K562 (cell line): ENCODE data around the gene BNIP1. TPM values are rescaled to one million over a fixed set of nuclear protein-coding genes. Genes with fewer than 3 reads are reported as not detected.

Experiments
- ATAC-seq: fragments of 200-7000 bp; cut with Tn5 transposase; 3 replicates; pipeline ENCODE4 v1.9.1; 2020; ENCODE audit warnings: moderate library complexity
- BruUV-seq: library from RNA; stranded (reverse); fragments of 400-500 nt; replicated peaks from 2 replicates; lab custom pipeline; 2021; lab: Mats Ljungman, UMichigan
- CTCF ChIA-PET: fragments of 300-600 bp; formaldehyde crosslinking; extraction: SDS; loops from one replicate; lab custom pipeline; 2021; ENCODE audit warnings: low intra/inter-chr PET ratio; lab: Yijun Ruan, JAX
- POLR2A ChIA-PET: fragments of 300-600, 350-650 bp; sonication (Branson Sonifier 250); formaldehyde crosslinking; extraction: SDS; loops from one replicate; lab custom pipeline; 2021; ENCODE audit warnings: antibody characterized with exemption, inconsistent platforms; lab: Yijun Ruan, JAX
- DNase-seq, 4 experiments: peaks; one replicate each; pipeline versions ENCODE4 v3.0.0 to v3.0.0-alpha.2; 2011 to 2018; ENCODE audit warnings: low spot score in 3 of 4, mixed read lengths in 3 of 4; ENCODE audit errors: extremely low read depth in 1 of 4
- FAIRE-seq: peaks from 2 replicates; lab custom pipeline; 2011; peaks lifted over from hg19 to GRCh38; lab: Jason Lieb, UNC
- H2AFZ ChIP-seq: 2 replicates; pipeline ENCODE4 v1.6.0; 2011; ENCODE audit warnings: low read depth, low read length, control low read depth, inconsistent platforms
- H3K27ac ChIP-seq: fragments of 200-600 bp; 3 replicates; pipeline ENCODE4 v1.8.0; 2011; ENCODE audit warnings: low read depth, mild to moderate bottlenecking, control low read depth, inconsistent platforms, low read length, moderate library complexity, mixed read lengths; ENCODE audit errors: extremely low read depth
- H3K27me3 ChIP-seq, 2 experiments: fragments of 300-600 bp in 1 of 2; 2 replicates in 1 of 2; 3 replicates in 1 of 2; pipeline versions ENCODE4 v1.6.0 to v1.8.0; 2011; ENCODE audit warnings: inconsistent platforms in 2 of 2, low read length in 2 of 2, mild to moderate bottlenecking in 1 of 2, mixed read lengths in 1 of 2, moderate library complexity in 1 of 2; ENCODE audit not compliant: control insufficient read depth in 2 of 2, insufficient read depth in 2 of 2
- H3K36me3 ChIP-seq: fragments of 300-600 bp; 3 replicates; pipeline ENCODE4 v1.8.0; 2011; ENCODE audit warnings: mild to moderate bottlenecking, low read length, inconsistent platforms; ENCODE audit not compliant: control insufficient read depth, insufficient read depth
- H3K4me1 ChIP-seq, 2 experiments: fragments of 200-600 bp in 1 of 2; replicated peaks in 1 of 2; 2 replicates in 1 of 2; 3 replicates in 1 of 2; pipeline versions ENCODE4 v1.5.1 to v1.8.0; 2011; ENCODE audit warnings: inconsistent platforms in 2 of 2, low read length in 2 of 2, mild to moderate bottlenecking in 1 of 2, mixed read lengths in 1 of 2, moderate library complexity in 1 of 2; ENCODE audit not compliant: control insufficient read depth in 2 of 2, insufficient read depth in 2 of 2
- H3K4me2 ChIP-seq: 2 replicates; pipeline ENCODE4 v1.6.1; 2011; ENCODE audit warnings: low read length, control low read depth, inconsistent platforms, mixed read lengths; ENCODE audit not compliant: insufficient read depth
- H3K4me3 ChIP-seq: fragments of 200-600 bp; sonication (generic), shearing (Covaris generic); 2 replicates; pipeline ENCODE4 v1.5.1; 2016; ENCODE audit warnings: control low read depth, inconsistent platforms
- H3K79me2 ChIP-seq: fragments of 200-600 bp; 3 replicates; pipeline ENCODE4 v1.8.0; 2011; ENCODE audit warnings: low read length, inconsistent platforms; ENCODE audit not compliant: control insufficient read depth, insufficient read depth
- H3K9ac ChIP-seq, 2 experiments: 2 replicates each; pipeline versions ENCODE4 v1.6.0 to v1.6.1; 2011; ENCODE audit warnings: low read depth in 2 of 2, low read length in 2 of 2, control low read depth in 1 of 2, inconsistent platforms in 1 of 2, mild to moderate bottlenecking in 1 of 2, mixed read lengths in 1 of 2; ENCODE audit not compliant: insufficient read depth in 1 of 2
- H3K9me1 ChIP-seq: one replicate; pipeline ENCODE4 v1.6.0; 2011; ENCODE audit warnings: inconsistent platforms, mild to moderate bottlenecking, low read length, moderate library complexity; ENCODE audit not compliant: control insufficient read depth, insufficient read depth
- H3K9me3 ChIP-seq: replicated peaks from 2 replicates; pipeline ENCODE4 v1.5.1; 2011; ENCODE audit warnings: low read depth, low read length, inconsistent platforms; ENCODE audit not compliant: control insufficient read depth, insufficient read depth
- H4K20me1 ChIP-seq: replicated peaks from 2 replicates; pipeline ENCODE4 v1.6.1; 2011; ENCODE audit warnings: low read length, inconsistent platforms, mixed read lengths; ENCODE audit not compliant: control insufficient read depth, insufficient read depth
- ARID2 ChIP-seq: fragments of 450-650 bp; IDR thresholded peaks from 2 replicates; pipeline ENCODE4 v1.6.1; 2017; ENCODE audit warnings: antibody characterized with exemption, mild to moderate bottlenecking
- CHD4 ChIP-seq: fragments of 200-600 bp; sonication (generic); IDR thresholded peaks from 3 replicates; pipeline ENCODE4 v1.6.1; 2012; ENCODE audit warnings: low read depth, mild to moderate bottlenecking, mixed read lengths, low read length, inconsistent platforms; ENCODE audit not compliant: insufficient read depth, insufficient replicate concordance, poor library complexity, severe bottlenecking
- KAT2B ChIP-seq: IDR thresholded peaks from one replicate; pipeline ENCODE4 v1.6.1; 2012; ENCODE audit warnings: low read depth, mild to moderate bottlenecking, control low read depth, inconsistent platforms, low read length, moderate library complexity
- LEF1 ChIP-seq: fragments of 450-650 bp; IDR thresholded peaks from 2 replicates; pipeline ENCODE4 v1.6.1; 2016; ENCODE audit warnings: mild to moderate bottlenecking
- RBM34 ChIP-seq: fragments of 200-400 bp; formaldehyde crosslinking; IDR thresholded peaks from 2 replicates; pipeline ENCODE4 v1.6.1; 2018; ENCODE audit warnings: low read length, borderline replicate concordance; ENCODE audit not compliant: insufficient read depth
- SMAD1 ChIP-seq: fragments of 150-350 bp; IDR thresholded peaks from 2 replicates; pipeline ENCODE4 v1.6.1; 2014; ENCODE audit warnings: low read length, low read depth; ENCODE audit not compliant: partially characterized antibody
- TFAM ChIP-seq: fragments of 250-450 bp; sonication (Bioruptor Pico); conservative IDR thresholded peaks from 2 replicates; pipeline ENCODE4 v1.5.0; 2021; ENCODE audit warnings: mild to moderate bottlenecking, moderate library complexity
- TRIM24 ChIP-seq, 2 experiments: fragments of 450-650 bp; IDR thresholded peaks; 2 replicates each; pipeline ENCODE4 v1.6.1; 2016
- XRCC5 ChIP-seq: fragments of 200-400 bp; formaldehyde crosslinking; IDR thresholded peaks from 2 replicates; pipeline ENCODE4 v1.6.1; 2017; ENCODE audit warnings: low read depth, mild to moderate bottlenecking, low read length
- ZKSCAN8 ChIP-seq: fragments of 200-800 bp; sonication (Bioruptor generic); IDR thresholded peaks from 2 replicates; pipeline ENCODE4 v1.6.1; 2016; ENCODE audit warnings: missing genetic modification characterization, missing compliant biosample characterization
- ZNF212 ChIP-seq: fragments of 450-650 bp; formaldehyde crosslinking; IDR thresholded peaks from 2 replicates; pipeline ENCODE4 v1.4.0; 2020; ENCODE audit warnings: mild to moderate bottlenecking
- ZNF561 ChIP-seq: fragments of 450-650 bp; formaldehyde crosslinking; conservative IDR thresholded peaks from 2 replicates; pipeline ENCODE4 v1.4.0; 2020; ENCODE audit warnings: mild to moderate bottlenecking, moderate library complexity
- ZNF778 ChIP-seq: fragments of 450-650 bp; formaldehyde crosslinking; IDR thresholded peaks from 2 replicates; pipeline ENCODE4 v1.4.0; 2020; ENCODE audit warnings: mild to moderate bottlenecking, moderate library complexity
- WGBS: fragments of 100-300 bp; shearing (Covaris generic); methylation state at CpG from one replicate; pipeline ENCODE4 v1.1.6; 2016; ENCODE audit warnings: low coverage, mixed read lengths; ENCODE audit not compliant: insufficient coverage; ENCODE audit errors: missing lambda C conversion rate; 5-methylcytosine and 5-hydroxymethylcytosine counted together
- in situ Hi-C: fragments of 300-500 bp; cut with MboI; formaldehyde crosslinking; loops from 4 replicates; pipeline ENCODE4 v1.15.0; 2018; ENCODE audit warnings: inconsistent platforms, mixed read lengths
- intact Hi-C: fragments of 100-400 bp; cut with micrococcal nuclease; formaldehyde crosslinking; loops from 2 replicates; pipeline ENCODE4 v1.14.2; 2022
- polyA plus RNA-seq, 8 experiments: library from polyadenylated mRNA; depleted of rRNA in 4 of 8; stranded (reverse) in 5 of 8; unstranded in 3 of 8; fragments of >200 nt; fragmentation: Nextera tagmentation in 2 of 8; fragmentation: Illumina TruSeq in 1 of 8; extraction: Ambion mirVana in 2 of 8; extraction: Trizol in 1 of 8; gene quantifications; 2 replicates each; pipeline versions ENCODE4 v1.2.1 to v1.2.3, GENCODE V29; 2011 to 2014; ENCODE audit warnings: inconsistent platforms in 1 of 8, missing spikeins in 1 of 8
- total RNA-seq, 7 experiments: library from RNA; depleted of rRNA in 6 of 7; stranded (reverse); fragments of >200 nt in 6 of 7; fragmentation: Illumina TruSeq in 2 of 7; extraction: Trizol in 2 of 7; gene quantifications; 2 replicates each; pipeline versions ENCODE4 v1.2.1 to v1.2.3, GENCODE V29; 2011 to 2021; ENCODE audit warnings: low replicate concordance in 1 of 7
- TF ChIP-seq, protein P1 (sequence below): fragments of 250-450 bp; sonication (Bioruptor Pico); IDR thresholded peaks from 2 replicates; pipeline ENCODE4 v1.5.0; 2020; ENCODE audit warnings: mild to moderate bottlenecking, borderline replicate concordance

BNIP1 gene
- total and polyA plus RNA-seq, 9 of the 15 experiments (the other 6 are each of a cell fraction or from before 2014, with no cell fraction given), result 18.8 to 65.0 (median 26.2) TPM

DNA sequence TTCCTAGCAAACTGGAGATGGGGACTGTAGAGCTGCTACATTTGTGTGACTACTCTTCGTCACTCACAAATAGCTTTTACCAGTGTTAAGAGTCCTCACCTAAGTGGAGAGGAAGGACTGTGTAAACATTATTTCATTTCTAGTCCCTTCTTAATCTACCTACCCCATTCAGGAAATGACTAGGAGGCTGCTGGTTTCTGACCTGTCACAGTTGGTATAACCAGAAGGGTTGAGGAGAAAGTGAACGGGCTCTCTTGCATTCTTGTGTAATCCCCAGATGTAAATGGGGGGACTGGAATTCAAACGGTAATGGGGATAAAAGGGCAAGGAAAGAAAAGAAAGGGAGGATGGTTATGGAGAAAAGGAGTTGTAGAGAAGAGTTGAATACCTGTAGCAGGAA lies 35.4 kb upstream of the BNIP1 start:
- Histone ChIP-seq H3K9ac (no peak overlapping the region), H2AFZ (no peak overlapping the region), H3K27ac (no peak overlapping the region), H3K9me3 (no peaks in the 10 kb centered on the region), H3K4me3 (no peak overlapping the region), H4K20me1 (no peaks in the 10 kb centered on the region), H3K4me2 (no peak overlapping the region), H3K4me1 (no peaks in the 10 kb centered on the region), H3K27me3 (no peaks in the 10 kb centered on the region; a peak in 1 of 5 replicates), H3K36me3 (no peaks in the 10 kb centered on the region), H3K9me1 (no peaks in the 10 kb centered on the region), H3K79me2 (no peaks in the 10 kb centered on the region)
- ChIA-PET CTCF (no interaction called here), POLR2A (interaction anchor here (0.6 to 1.0 kb wide), 2 partner anchors 30 to 31 kb away, joined by 3 read pairs; no protein-coding TSS in a partner anchor)
- in situ Hi-C loops (no loop called here), intact Hi-C loops (no loop called here)
- no peak for FAIRE-seq
- TF ChIP-seq RBM34, result no peak
- no peak for TF ChIP-seq ZKSCAN8
- no peak for TF ChIP-seq LEF1
- no peak for TF ChIP-seq CHD4
- TF ChIP-seq ARID2, result no peak
- TF ChIP-seq ZNF561 (CRISPR knock-in tag), result no peak
- no peak for TF ChIP-seq SMAD1
- TF ChIP-seq ZNF778 (CRISPR knock-in tag), result no peak
- TF ChIP-seq TFAM (CRISPR knock-in tag), result no peak
- TF ChIP-seq ZNF212, result no peak
- TF ChIP-seq, protein P1, sequence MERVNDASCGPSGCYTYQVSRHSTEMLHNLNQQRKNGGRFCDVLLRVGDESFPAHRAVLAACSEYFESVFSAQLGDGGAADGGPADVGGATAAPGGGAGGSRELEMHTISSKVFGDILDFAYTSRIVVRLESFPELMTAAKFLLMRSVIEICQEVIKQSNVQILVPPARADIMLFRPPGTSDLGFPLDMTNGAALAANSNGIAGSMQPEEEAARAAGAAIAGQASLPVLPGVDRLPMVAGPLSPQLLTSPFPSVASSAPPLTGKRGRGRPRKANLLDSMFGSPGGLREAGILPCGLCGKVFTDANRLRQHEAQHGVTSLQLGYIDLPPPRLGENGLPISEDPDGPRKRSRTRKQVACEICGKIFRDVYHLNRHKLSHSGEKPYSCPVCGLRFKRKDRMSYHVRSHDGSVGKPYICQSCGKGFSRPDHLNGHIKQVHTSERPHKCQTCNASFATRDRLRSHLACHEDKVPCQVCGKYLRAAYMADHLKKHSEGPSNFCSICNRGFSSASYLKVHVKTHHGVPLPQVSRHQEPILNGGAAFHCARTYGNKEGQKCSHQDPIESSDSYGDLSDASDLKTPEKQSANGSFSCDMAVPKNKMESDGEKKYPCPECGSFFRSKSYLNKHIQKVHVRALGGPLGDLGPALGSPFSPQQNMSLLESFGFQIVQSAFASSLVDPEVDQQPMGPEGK (CRISPR knock-in tag), result no peak
- TF ChIP-seq TRIM24 (IDR thresholded peaks at IDR 0.05), result no peak
- TF ChIP-seq XRCC5, result no peak
- TF ChIP-seq KAT2B, result no peak
- no peak for DNase-seq
- BruUV-seq, result no TSS peak
- ATAC-seq, result no peak
- 45% methylated on average over 2 of the region's 3 CpGs for WGBS
